Measurements from ENCODE around the gene NFATC1.
A peak's percentile ranks its signal among the peaks of the same experiment; 100 is the strongest.

The NFATC1 gene

GRCh38 chr18:79399275-79400081, 3.7 kb downstream of the NFATC1 start:
- no peak for DNase-seq (ENCODE audit: extremely low read depth, low read depth)
- H3K4me3 ChIP-seq (replicated peaks; ENCODE audit: low read depth, low read length): peak overlapping the region; percentile 47
- no peak for TF ChIP-seq CTCF (IDR thresholded peaks at IDR 0.05; ENCODE audit: low read depth, low read length, missing control alignments)

- no peak for DNase-seq (ENCODE audit: extremely low read depth, low read depth)
- peak overlapping the region; percentile 47 for H3K4me3 ChIP-seq (replicated peaks; ENCODE audit: low read depth, low read length)
- no peak for TF ChIP-seq CTCF (IDR thresholded peaks at IDR 0.05; ENCODE audit: low read depth, low read length, missing control alignments)
Observed at GRCh38 chr18:79400091-79400590, 4.4 kb downstream of the NFATC1 start.

- DNase-seq (ENCODE audit: extremely low read depth, low read depth): no peak
Observed at GRCh38 chr18:79400591-79401381, 5.1 kb downstream of the NFATC1 start.

GRCh38 chr18:79401494-79402208, 5.9 kb downstream of the NFATC1 start:
- TF ChIP-seq CTCF (IDR thresholded peaks at IDR 0.05; ENCODE audit: low read depth, low read length, missing control alignments): no peak
- DNase-seq (ENCODE audit: extremely low read depth, low read depth): no peak
- no peak overlapping the region for H3K4me3 ChIP-seq (replicated peaks; ENCODE audit: low read depth, low read length)

More at GRCh38 chr18:79400591-79401381, 5.1 kb downstream of the NFATC1 start:
- H3K4me3 ChIP-seq (replicated peaks; ENCODE audit: low read depth, low read length): peak overlapping the region; percentile 47
- no peak for TF ChIP-seq CTCF (IDR thresholded peaks at IDR 0.05; ENCODE audit: low read depth, low read length, missing control alignments)

GRCh38 chr18:79402209-79402576, 6.5 kb downstream of the NFATC1 start:
- no peak for TF ChIP-seq CTCF (IDR thresholded peaks at IDR 0.05; ENCODE audit: low read depth, low read length, missing control alignments)
- no peak overlapping the region for H3K4me3 ChIP-seq (replicated peaks; ENCODE audit: low read depth, low read length)
- no peak for DNase-seq (ENCODE audit: extremely low read depth, low read depth)

- H3K4me3 ChIP-seq (replicated peaks; ENCODE audit: low read depth, low read length): no peak overlapping the region
- DNase-seq (ENCODE audit: extremely low read depth, low read depth): no peak
- no peak for TF ChIP-seq CTCF (IDR thresholded peaks at IDR 0.05; ENCODE audit: low read depth, low read length, missing control alignments)
Observed at GRCh38 chr18:79402977-79403722, 7.4 kb downstream of the NFATC1 start.

Measured in HFF-Myc (cell line).